Loucy (cell line): Measurements from ENCODE around the gene TENM4.

Experiments used
- EZH2phosphoT487 ChIP-seq: fragments of 200-600 bp; IDR thresholded peaks from 2 replicates; pipeline ENCODE4 v1.6.1; 2018; ENCODE audit warnings: antibody characterized with exemption, mild to moderate bottlenecking, moderate library complexity, borderline replicate concordance
- TF ChIP-seq, protein P1 (sequence below): fragments of 200-600 bp; sonication (generic); conservative IDR thresholded peaks from 2 replicates; pipeline ENCODE4 v1.5.1; 2014; ENCODE audit warnings: mild to moderate bottlenecking, antibody characterized with exemption, low read length

DNA sequence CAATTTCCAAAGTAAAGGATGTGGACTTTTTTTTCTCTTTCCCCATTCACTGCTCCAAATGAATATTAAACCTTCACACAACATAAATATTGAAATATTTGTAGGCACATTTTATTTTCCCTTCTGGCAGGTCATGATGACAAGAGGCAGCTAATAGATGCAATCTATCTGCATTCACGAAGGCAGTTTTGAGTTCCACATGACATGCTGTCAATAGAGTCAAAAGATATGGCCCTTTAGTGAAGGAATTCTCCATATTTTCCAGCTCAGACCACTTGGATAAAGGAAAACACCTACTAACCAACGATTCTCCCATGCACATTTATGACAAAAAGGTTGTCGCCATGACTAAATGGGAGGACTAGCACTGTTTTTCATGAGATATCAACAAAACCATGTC, 37.9 kb downstream of the TENM4 start:
- TF ChIP-seq EZH2phosphoT487: no peak
- TF ChIP-seq, protein P1, sequence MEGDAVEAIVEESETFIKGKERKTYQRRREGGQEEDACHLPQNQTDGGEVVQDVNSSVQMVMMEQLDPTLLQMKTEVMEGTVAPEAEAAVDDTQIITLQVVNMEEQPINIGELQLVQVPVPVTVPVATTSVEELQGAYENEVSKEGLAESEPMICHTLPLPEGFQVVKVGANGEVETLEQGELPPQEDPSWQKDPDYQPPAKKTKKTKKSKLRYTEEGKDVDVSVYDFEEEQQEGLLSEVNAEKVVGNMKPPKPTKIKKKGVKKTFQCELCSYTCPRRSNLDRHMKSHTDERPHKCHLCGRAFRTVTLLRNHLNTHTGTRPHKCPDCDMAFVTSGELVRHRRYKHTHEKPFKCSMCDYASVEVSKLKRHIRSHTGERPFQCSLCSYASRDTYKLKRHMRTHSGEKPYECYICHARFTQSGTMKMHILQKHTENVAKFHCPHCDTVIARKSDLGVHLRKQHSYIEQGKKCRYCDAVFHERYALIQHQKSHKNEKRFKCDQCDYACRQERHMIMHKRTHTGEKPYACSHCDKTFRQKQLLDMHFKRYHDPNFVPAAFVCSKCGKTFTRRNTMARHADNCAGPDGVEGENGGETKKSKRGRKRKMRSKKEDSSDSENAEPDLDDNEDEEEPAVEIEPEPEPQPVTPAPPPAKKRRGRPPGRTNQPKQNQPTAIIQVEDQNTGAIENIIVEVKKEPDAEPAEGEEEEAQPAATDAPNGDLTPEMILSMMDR: no peak
